Activated T-helper 9 cell treated with anti-CD3 and anti-CD28 coated beads, Interleukin-2, amount 50 U/mL, for 16 hours (primary cell): ENCODE results near the gene POM121L2.
"Not testable (repeated sequence)": the region's sequence is repeated elsewhere in the genome, so short reads cannot be mapped to it uniquely, and the experiment has no call there.

Experiments used
- DNase-seq: peaks from one replicate; pipeline ENCODE4 v3.0.0-alpha.2; 2020; ENCODE audit warnings: low read depth

POM121L2 gene

GRCh38 chr6:27293436-27294098 is 18.5 kb downstream of the POM121L2 start:
- no peak for DNase-seq

- no peak for DNase-seq
Measured at GRCh38 chr6:27290850-27291208, 21.2 kb downstream of the POM121L2 start.

GRCh38 chr6:27290065-27290849 is 21.8 kb downstream of the POM121L2 start:
- DNase-seq: no peak

- DNase-seq: no peak
Measured at GRCh38 chr6:27288136-27289044, 23.7 kb downstream of the POM121L2 start.

- no peak for DNase-seq
Measured at GRCh38 chr6:27287751-27288135, 24.3 kb downstream of the POM121L2 start.

GRCh38 chr6:27286141-27286540 is 25.9 kb downstream of the POM121L2 start:
- no peak for DNase-seq

- DNase-seq: no peak
Measured at GRCh38 chr6:27283279-27283678, 28.8 kb downstream of the POM121L2 start.

- no peak for DNase-seq
Measured at GRCh38 chr6:27281569-27281968, 30.5 kb downstream of the POM121L2 start.

GRCh38 chr6:27281105-27281539 is 31.0 kb downstream of the POM121L2 start:
- no peak for DNase-seq

- no peak for DNase-seq
Measured at GRCh38 chr6:27280540-27281000, 31.5 kb downstream of the POM121L2 start.

- no peak for DNase-seq
Measured at GRCh38 chr6:27280064-27280539, 32.0 kb downstream of the POM121L2 start.

GRCh38 chr6:27279513-27280063 is 32.5 kb downstream of the POM121L2 start:
- no peak for DNase-seq

GRCh38 chr6:27275025-27275956 is 36.8 kb downstream of the POM121L2 start:
- no peak for DNase-seq

- DNase-seq: no peak
Measured at GRCh38 chr6:27273783-27274182, 38.3 kb downstream of the POM121L2 start.

- DNase-seq: no peak
Measured at GRCh38 chr6:27268803-27269202, 43.3 kb downstream of the POM121L2 start.

GRCh38 chr6:27267857-27268434 is 44.1 kb downstream of the POM121L2 start:
- DNase-seq: no peak

GRCh38 chr6:27267003-27267402 is 45.1 kb downstream of the POM121L2 start:
- DNase-seq: not testable (repeated sequence)

GRCh38 chr6:27263886-27264285 is 48.2 kb downstream of the POM121L2 start:
- no peak for DNase-seq

GRCh38 chr6:27260836-27261375 is 51.2 kb downstream of the POM121L2 start:
- no peak for DNase-seq

GRCh38 chr6:27260369-27260768 is 51.7 kb downstream of the POM121L2 start:
- no peak for DNase-seq
